SH-SY5Y (cell line): ENCODE data around the gene TNFRSF8.

ENCODE experiments used
- GATA2 ChIP-seq: IDR thresholded peaks from 2 replicates; pipeline ENCODE4 v1.6.1; 2011; ENCODE audit warnings: mild to moderate bottlenecking, low read depth, low read length
- GATA3 ChIP-seq: IDR thresholded peaks from 2 replicates; pipeline ENCODE4 v1.6.1; 2011; ENCODE audit warnings: low read depth, mild to moderate bottlenecking, low read length, moderate library complexity

GRCh38 chr1:12052008-12052573 lies 11.0 kb upstream of the TNFRSF8 start:
- no peak for TF ChIP-seq GATA2
- TF ChIP-seq GATA3 = no peak
